Effector memory CD4-positive, alpha-beta T cell (primary cell): ENCODE data around the gene IQGAP3.

Source experiments
- DNase-seq, 3 donors: peaks; one replicate each; pipeline ENCODE4 v3.0.0-alpha.2; 2020
- H3K27ac ChIP-seq: 2 replicates; pipeline ENCODE4 v1.7.0; 2013; ENCODE audit warnings: mild to moderate bottlenecking, low read length, moderate library complexity; ENCODE audit not compliant: insufficient read depth, poor library complexity, severe bottlenecking
- H3K27me3 ChIP-seq: replicated peaks from 2 replicates; pipeline ENCODE4 v1.7.0; 2013; ENCODE audit warnings: mild to moderate bottlenecking, low read length; ENCODE audit not compliant: insufficient read depth, control insufficient read depth, poor library complexity, severe bottlenecking
- H3K36me3 ChIP-seq: 2 replicates; pipeline ENCODE4 v1.7.0; 2013; ENCODE audit warnings: mild to moderate bottlenecking, low read length, moderate library complexity; ENCODE audit not compliant: control insufficient read depth, insufficient read depth
- H3K4me1 ChIP-seq: 2 replicates; pipeline ENCODE4 v1.7.0; 2013; ENCODE audit warnings: low read length, mild to moderate bottlenecking; ENCODE audit not compliant: control insufficient read depth, insufficient read depth, poor library complexity, severe bottlenecking
- H3K4me3 ChIP-seq: 2 replicates; pipeline ENCODE4 v1.7.0; 2013; ENCODE audit warnings: low read length, low read depth, mild to moderate bottlenecking; ENCODE audit not compliant: insufficient read depth, poor library complexity, severe bottlenecking
- H3K9me3 ChIP-seq: 2 replicates; pipeline ENCODE4 v1.7.0; 2013; ENCODE audit warnings: mild to moderate bottlenecking, low read length, moderate library complexity; ENCODE audit not compliant: control insufficient read depth

The IQGAP3 gene

GRCh38 chr1:156546267-156546666 lies 26.1 kb downstream of the IQGAP3 start:
- H3K9me3 ChIP-seq, result no peaks in the 10 kb centered on the region
- no peaks in the 10 kb centered on the region for H3K27me3 ChIP-seq
- H3K4me1 ChIP-seq, result no peaks in the 10 kb centered on the region
- no peak overlapping the region for H3K4me3 ChIP-seq
- H3K36me3 ChIP-seq, result no peaks in the 10 kb centered on the region
- no peak for DNase-seq
- H3K27ac ChIP-seq, result no peak overlapping the region

DNA sequence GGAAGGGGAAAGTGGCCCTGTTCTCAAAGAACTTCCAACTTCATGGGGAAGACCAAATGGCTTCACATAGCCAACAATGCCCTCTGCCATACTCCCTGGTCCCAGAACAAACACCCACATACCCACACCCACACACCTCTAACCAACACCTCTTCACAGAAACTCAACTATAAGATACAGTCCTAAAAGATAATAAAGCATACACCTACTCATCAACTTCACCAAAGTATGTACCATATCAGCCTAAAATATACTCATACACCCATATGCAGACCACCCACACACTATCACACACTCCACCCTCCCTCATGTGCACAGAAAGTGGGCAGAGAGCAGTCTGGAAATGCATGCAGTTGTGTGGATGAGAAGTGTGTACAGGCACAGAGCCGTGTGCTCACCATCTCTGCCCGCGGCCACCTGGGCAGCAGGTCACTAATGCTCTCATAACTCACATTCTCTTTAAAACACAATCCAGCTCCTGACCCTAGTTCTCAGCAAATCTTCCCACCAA lies 27.7 kb downstream of the IQGAP3 start:
- Histone ChIP-seq H3K36me3 (no peaks in the 10 kb centered on the region), H3K9me3 (no peaks in the 10 kb centered on the region), H3K4me1 (no peaks in the 10 kb centered on the region), H3K27me3 (no peaks in the 10 kb centered on the region), H3K4me3 (no peak overlapping the region), H3K27ac (no peak overlapping the region)
- DNase-seq, result no peak

DNA sequence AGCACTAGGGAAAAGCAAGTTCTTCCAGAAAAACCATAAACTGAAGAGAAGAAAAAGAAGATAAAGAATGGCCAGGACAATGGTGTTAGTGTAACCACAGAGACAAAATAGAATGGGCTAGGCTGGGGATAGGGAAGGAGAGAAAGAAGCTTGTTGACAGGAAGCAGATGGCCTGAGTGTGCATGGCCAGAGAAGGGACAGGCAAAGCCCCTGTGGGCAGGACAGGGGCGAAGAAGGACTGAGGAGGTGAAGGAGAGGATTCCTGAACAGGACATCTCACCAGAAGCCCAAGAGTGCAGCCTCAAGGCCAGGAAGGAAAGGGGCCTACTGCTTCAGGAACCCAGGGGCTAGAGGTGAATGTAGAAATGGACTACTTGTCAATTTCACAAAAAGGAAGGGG lies 29.3 kb downstream of the IQGAP3 start:
- no peaks in the 10 kb centered on the region for H3K27me3 ChIP-seq
- H3K9me3 ChIP-seq, result no peaks in the 10 kb centered on the region
- no peak overlapping the region for H3K4me3 ChIP-seq
- DNase-seq, result no peak
- no peaks in the 10 kb centered on the region for H3K4me1 ChIP-seq
- H3K27ac ChIP-seq, result no peak overlapping the region
- H3K36me3 ChIP-seq, result no peaks in the 10 kb centered on the region

DNA sequence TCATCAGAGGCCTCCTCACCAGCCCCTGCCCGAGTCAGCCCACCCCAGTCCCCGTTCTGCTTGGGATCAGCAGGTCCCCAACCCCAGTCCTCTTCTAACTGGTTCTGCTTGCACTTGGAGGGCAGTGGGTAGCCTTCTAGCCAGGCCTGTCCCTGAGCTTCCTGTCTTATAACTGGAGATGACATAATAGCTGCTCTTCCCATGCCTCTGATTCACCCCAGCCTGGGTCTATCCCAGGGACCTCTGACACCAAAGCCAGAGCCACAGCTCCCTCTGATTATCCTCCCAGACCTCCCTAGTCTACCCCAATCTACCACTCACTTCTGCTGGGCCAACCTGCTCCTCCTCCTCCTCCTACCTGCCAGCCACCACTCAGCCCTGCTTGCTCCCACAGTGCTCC lies 31.4 kb downstream of the IQGAP3 start:
- Histone ChIP-seq H3K4me1 (no peaks in the 10 kb centered on the region), H3K4me3 (no peak overlapping the region), H3K9me3 (no peaks in the 10 kb centered on the region), H3K27ac (no peak overlapping the region), H3K36me3 (no peaks in the 10 kb centered on the region), H3K27me3 (no peaks in the 10 kb centered on the region)
- no peak for DNase-seq

DNA sequence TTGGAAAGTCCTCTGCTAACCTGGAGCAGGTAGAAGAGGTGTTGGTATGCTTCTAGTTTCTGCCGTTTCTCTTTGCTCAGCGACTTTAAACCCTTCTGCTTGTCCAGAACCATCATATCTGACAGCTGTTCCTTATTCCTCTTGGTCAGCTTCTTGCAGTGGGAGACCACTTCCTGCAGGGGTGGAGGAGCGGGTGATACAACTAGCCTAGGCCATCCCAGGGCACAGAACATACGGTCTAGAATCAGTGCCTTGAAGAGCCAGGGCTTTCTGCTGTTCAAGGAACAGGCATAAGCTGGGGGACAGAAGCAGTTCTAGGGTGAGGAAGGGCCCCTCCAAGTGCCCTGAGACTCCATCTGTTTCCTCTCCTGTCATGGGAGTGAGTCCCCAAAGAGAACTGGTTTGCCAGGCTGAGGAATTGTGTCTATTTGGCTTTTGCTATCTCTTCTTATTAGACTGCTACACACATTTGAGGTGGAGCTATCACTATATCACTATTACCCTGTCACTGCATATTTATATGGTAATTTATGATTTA lies 32.5 kb downstream of the IQGAP3 start:
- Histone ChIP-seq H3K27ac (no peak overlapping the region), H3K9me3 (no peaks in the 10 kb centered on the region), H3K36me3 (no peaks in the 10 kb centered on the region), H3K4me1 (no peaks in the 10 kb centered on the region), H3K4me3 (no peak overlapping the region), H3K27me3 (no peaks in the 10 kb centered on the region)
- no peak for DNase-seq

DNA sequence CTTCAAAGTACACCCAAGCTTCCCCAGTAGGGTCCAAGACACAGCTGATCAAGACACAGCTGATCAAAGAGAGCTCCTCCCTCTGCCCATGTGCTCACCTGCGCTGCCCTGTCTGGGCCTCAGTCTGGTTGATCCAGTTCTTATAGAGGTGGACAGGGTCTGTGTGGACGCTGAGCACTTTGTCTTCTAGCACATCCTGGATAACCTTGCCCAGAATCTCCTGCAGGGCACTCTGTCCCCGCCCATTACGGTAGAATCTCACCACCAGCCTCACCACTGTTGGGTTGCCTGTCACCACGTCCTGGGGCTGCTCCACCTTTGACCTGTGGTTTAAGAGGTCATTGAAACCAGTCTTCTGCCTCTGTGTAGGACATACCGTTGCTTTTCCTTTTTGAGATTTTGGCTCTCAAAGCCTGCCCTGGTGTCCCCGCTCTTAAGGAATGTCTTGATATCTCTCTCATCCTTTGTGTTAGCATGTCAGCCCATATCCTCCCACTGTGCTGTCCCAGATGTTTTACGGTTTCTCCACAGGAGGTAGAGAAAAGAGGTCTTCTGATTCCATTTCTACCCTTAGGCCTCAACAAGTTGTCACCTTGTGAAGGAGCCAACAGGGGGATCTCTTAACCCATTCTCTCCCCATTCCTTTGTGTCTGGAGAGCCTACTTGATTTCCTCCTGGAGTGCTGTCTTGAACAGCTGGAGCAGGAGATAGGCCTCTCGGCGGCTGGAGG lies 33.5 kb downstream of the IQGAP3 start:
- Histone ChIP-seq H3K27me3 (no peaks in the 10 kb centered on the region), H3K4me3 (no peak overlapping the region), H3K36me3 (no peaks in the 10 kb centered on the region), H3K27ac (no peak overlapping the region), H3K4me1 (no peaks in the 10 kb centered on the region), H3K9me3 (no peaks in the 10 kb centered on the region)
- no peak for DNase-seq

- Histone ChIP-seq H3K9me3 (no peaks in the 10 kb centered on the region), H3K4me3 (no peak overlapping the region), H3K27ac (no peak overlapping the region), H3K4me1 (no peaks in the 10 kb centered on the region), H3K36me3 (no peaks in the 10 kb centered on the region), H3K27me3 (no peaks in the 10 kb centered on the region)
- DNase-seq, result no peak
Measured at GRCh38 chr1:156537027-156537426, 35.3 kb downstream of the IQGAP3 start.

DNA sequence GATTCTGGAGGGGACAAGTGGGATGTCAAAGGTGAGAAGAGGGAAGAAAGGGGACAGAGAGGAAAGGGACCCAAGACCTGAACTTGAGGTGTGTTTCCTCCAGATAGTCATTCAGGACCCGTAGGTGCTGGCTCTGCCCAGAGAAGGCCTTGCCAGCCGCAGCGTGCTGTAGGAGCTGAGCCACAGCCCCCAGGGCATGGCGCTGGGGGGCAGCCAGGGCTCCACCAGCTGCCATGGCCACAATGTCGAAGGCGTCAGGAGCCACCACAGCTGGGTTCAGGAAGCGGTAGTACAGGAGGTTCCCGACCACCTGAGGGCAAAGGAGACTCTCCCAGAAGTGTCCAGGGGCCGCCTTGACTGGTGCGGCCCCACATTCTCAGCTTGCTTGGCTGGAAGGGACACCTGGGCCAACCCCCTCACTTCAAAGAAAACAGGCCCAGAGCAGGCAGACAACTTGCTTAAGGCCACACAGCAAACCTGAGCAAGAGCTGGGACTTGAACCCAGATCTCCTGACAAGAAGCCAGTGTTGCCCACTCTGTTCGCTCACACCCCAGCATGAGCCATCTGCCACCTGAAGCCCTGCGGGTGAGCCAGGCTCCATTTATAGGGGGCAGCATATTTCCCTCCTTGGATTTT lies 37.8 kb downstream of the IQGAP3 start:
- Histone ChIP-seq H3K4me1 (no peaks in the 10 kb centered on the region), H3K27me3 (no peaks in the 10 kb centered on the region), H3K9me3 (no peaks in the 10 kb centered on the region), H3K27ac (no peak overlapping the region), H3K36me3 (no peaks in the 10 kb centered on the region), H3K4me3 (no peak overlapping the region)
- DNase-seq, result no peak

DNA sequence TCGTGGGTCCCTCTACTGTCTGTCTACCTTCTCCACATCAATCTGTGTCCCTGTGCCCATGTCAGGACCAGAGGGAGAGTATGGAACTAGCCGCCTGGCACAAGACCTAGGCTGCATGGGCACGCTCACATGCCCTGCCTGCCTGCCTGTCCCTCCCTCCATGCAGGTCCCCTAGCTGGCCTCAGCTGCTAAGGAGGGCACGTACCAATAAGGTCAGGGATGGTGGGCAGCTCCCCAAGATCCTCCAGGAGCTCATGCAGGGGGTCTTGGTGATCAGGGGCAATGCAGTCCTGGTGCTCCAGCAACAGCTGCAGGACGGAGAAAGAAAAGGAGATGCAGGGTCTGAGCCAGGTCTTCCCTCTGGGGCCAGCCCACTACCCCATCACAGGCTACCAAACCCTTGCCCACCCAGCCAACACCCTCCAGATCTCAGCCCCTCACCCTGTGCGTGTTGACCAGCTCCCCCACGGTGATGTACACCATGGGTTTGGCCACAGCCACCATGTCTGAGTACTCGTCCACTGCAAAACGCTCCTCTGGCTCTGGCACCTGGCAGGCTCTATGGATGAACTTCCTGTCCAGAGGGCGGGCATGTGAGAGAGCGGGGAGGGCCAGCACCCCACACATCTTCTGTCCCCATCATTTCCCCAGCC lies 38.7 kb downstream of the IQGAP3 start:
- Histone ChIP-seq H3K27me3 (no peaks in the 10 kb centered on the region), H3K36me3 (no peaks in the 10 kb centered on the region), H3K4me1 (no peaks in the 10 kb centered on the region), H3K4me3 (no peak overlapping the region), H3K27ac (no peak overlapping the region), H3K9me3 (no peaks in the 10 kb centered on the region)
- DNase-seq, result no peak

DNA sequence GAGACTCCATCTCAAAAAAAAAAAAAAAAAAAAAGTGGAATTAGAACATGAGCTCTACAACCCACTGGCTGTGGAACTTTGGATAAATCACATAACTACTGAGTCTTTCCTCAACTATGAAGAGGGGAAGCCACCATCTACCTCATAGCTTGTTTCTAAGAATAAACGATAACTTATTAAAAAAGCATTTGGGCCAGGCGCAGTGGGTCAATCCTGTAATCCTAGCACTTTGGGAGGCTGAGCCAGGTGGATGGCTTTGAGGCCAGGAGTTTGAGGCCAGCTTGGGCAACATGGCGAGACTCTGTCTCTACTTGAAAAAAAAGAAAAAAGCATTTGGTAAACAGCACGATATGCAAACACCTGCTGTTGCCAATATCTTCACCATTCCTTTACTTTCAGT lies 40.0 kb downstream of the IQGAP3 start:
- Histone ChIP-seq H3K4me1 (peaks cover 6% of the 10 kb centered on the region), H3K36me3 (no peaks in the 10 kb centered on the region), H3K27ac (no peak overlapping the region)

More for the DNA sequence above, 40.0 kb downstream of the IQGAP3 start:
- H3K27me3 ChIP-seq, result no peaks in the 10 kb centered on the region
- no peaks in the 10 kb centered on the region for H3K9me3 ChIP-seq
- no peak for DNase-seq
- no peak overlapping the region for H3K4me3 ChIP-seq
